ENCODE measurements around the gene HOTAIR. TPM values are rescaled to one million over a fixed set of nuclear protein-coding genes. Genes with fewer than 3 reads are reported as not detected.

Gene HOTAIR
- total RNA-seq, 1 donor from 2014 or later = not detected

DNA sequence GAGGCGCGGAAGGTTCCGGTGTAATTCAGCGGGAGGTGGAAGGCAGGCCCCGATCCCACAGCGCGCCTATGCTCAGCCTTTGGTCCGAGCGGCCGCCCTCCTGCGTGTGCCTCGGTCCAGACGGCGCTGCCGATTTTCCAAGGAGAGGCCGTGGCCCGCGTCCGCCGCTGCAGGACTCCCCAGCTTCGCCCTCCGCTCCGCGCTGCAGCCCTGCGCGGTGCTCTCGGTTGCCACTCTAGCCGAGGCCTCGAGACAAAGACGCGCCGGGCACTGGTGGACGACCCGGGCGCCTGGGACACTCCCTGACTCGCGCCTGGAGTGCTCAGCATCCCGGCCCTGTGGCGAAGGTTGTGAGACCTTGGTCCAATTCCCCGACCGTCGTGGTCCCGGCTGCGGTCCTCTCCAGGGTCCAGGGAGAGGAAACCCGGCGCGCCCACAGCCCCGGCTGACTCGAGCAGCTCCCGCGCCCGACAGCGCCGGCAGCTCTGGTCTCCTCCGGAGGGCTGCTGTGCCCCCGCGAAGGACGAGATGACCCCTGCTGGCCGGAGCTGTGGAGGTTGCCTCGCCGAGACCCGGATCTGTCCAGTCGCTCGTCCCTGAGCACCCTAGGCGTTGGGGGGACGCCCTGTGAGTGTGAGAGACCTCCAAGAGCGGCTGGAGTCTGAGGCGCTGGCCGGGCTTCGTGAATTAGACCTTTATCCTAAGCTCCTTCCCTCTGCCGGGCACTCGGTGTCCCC, 13.6 kb downstream of the HOTAIR start:
- no peak overlapping the region for H3K9ac ChIP-seq (ENCODE audit: low read length)
- FAIRE-seq (no peak), DNase-seq (ENCODE audit: low read depth) (no peak)
- no peaks in the 10 kb centered on the region for H3K4me1 Mint-ChIP-seq (ENCODE audit: low read depth, unreplicated experiment)
- H3K27me3 Mint-ChIP-seq (ENCODE audit: low read depth, unreplicated experiment) = peaks cover 89% of the 10 kb centered on the region
- H3K36me3 ChIP-seq (ENCODE audit: insufficient read depth, low read length) = no peaks in the 10 kb centered on the region
- no peak overlapping the region for H3K4me3 Mint-ChIP-seq (ENCODE audit: unreplicated experiment)
- no peak overlapping the region for H3K27ac Mint-ChIP-seq (ENCODE audit: unreplicated experiment)
- peaks cover 93% of the 10 kb centered on the region for H3K27me3 ChIP-seq (ENCODE audit: insufficient read depth, low read length)
- peaks cover 7% of the 10 kb centered on the region for H3K9me3 ChIP-seq (ENCODE audit: insufficient read depth, low read depth, low read length)
- H3K36me3 Mint-ChIP-seq (ENCODE audit: low read depth, unreplicated experiment) = no peaks in the 10 kb centered on the region
- H3K4me2 ChIP-seq (ENCODE audit: low read length) = no peak overlapping the region
- H3K79me2 ChIP-seq (ENCODE audit: insufficient read depth, low read length) = no peaks in the 10 kb centered on the region
- H3K4me3 ChIP-seq (ENCODE audit: insufficient read depth, low read depth, low read length) = no peak overlapping the region
- no peaks in the 10 kb centered on the region for H4K20me1 ChIP-seq (ENCODE audit: insufficient read depth, low read length)
- peak; percentile 94 for TF ChIP-seq EZH2 (IDR thresholded peaks at IDR 0.05; ENCODE audit: insufficient read depth, low read length)
- TF ChIP-seq, protein P1, sequence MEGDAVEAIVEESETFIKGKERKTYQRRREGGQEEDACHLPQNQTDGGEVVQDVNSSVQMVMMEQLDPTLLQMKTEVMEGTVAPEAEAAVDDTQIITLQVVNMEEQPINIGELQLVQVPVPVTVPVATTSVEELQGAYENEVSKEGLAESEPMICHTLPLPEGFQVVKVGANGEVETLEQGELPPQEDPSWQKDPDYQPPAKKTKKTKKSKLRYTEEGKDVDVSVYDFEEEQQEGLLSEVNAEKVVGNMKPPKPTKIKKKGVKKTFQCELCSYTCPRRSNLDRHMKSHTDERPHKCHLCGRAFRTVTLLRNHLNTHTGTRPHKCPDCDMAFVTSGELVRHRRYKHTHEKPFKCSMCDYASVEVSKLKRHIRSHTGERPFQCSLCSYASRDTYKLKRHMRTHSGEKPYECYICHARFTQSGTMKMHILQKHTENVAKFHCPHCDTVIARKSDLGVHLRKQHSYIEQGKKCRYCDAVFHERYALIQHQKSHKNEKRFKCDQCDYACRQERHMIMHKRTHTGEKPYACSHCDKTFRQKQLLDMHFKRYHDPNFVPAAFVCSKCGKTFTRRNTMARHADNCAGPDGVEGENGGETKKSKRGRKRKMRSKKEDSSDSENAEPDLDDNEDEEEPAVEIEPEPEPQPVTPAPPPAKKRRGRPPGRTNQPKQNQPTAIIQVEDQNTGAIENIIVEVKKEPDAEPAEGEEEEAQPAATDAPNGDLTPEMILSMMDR (IDR thresholded peaks at IDR 0.05; ENCODE audit: insufficient read depth, low read depth, low read length) = no peak
- no peak overlapping the region for H2AFZ ChIP-seq (ENCODE audit: low read depth, low read length)
- H3K4me1 ChIP-seq (ENCODE audit: insufficient read depth, low read length) = no peaks in the 10 kb centered on the region
- H3K9me3 Mint-ChIP-seq (ENCODE audit: unreplicated experiment) = peaks cover 28% of the 10 kb centered on the region
- H3K27ac ChIP-seq (ENCODE audit: low read depth, low read length) = no peak overlapping the region

DNA sequence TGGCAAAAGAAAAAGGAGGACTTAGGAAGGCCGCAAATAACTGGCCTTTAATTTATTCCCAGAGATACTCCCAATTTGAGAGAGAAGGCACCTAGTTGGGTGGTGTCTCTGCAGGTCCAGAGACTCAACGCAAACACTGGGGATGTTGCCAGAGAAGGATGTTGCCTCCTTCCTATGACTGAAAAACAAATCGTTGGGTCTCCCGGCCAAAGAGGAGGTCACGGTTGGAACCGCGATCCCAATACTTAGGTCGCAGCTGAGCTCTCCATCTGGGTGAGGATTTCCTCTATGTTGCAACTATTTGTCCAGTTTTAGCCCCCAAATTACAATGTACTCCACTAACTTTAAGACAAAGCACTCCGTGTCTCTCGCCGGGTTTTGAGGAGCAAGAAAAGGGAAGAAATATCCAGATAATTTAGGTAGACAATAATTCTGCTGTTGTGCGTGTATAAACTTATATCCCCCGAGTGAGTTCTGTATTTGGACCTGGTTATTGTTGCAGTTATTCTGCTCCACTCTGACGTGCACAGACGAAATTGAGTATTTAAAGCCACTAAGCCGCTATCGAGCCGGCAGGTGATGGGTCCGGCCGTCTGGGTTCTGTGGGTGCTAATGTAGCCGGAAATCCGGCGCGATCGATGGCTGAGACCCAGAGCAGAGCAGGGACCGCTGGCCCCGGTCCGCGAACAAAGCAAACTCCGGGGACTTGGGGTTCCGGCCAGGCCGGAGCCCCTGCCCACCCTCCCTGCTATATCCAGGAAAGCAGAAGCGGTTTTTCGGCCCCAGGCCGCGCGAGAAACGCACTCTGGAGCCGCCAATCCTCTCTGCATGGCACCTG, 14.3 kb downstream of the HOTAIR start:
- Histone ChIP-seq H3K79me2 (ENCODE audit: insufficient read depth, low read length) (no peaks in the 10 kb centered on the region), H2AFZ (ENCODE audit: low read depth, low read length) (no peak overlapping the region), H4K20me1 (ENCODE audit: insufficient read depth, low read length) (no peaks in the 10 kb centered on the region), H3K9me3 (ENCODE audit: insufficient read depth, low read depth, low read length) (peaks cover 7% of the 10 kb centered on the region), H3K4me2 (ENCODE audit: low read length) (no peak overlapping the region), H3K27ac (ENCODE audit: low read depth, low read length) (no peak overlapping the region), H3K4me1 (ENCODE audit: insufficient read depth, low read length) (no peaks in the 10 kb centered on the region), H3K4me3 (ENCODE audit: insufficient read depth, low read depth, low read length) (no peak overlapping the region), H3K36me3 (ENCODE audit: insufficient read depth, low read length) (no peaks in the 10 kb centered on the region), H3K27me3 (ENCODE audit: insufficient read depth, low read length) (peaks cover 93% of the 10 kb centered on the region), H3K9ac (ENCODE audit: low read length) (no peak overlapping the region)
- Mint-ChIP-seq H3K4me3 (ENCODE audit: unreplicated experiment) (no peak overlapping the region), H3K36me3 (ENCODE audit: low read depth, unreplicated experiment) (peaks cover 4% of the 10 kb centered on the region), H3K9me3 (ENCODE audit: unreplicated experiment) (peaks cover 31% of the 10 kb centered on the region), H3K27ac (ENCODE audit: unreplicated experiment) (no peak overlapping the region), H3K27me3 (ENCODE audit: low read depth, unreplicated experiment) (peaks cover 89% of the 10 kb centered on the region), H3K4me1 (ENCODE audit: low read depth, unreplicated experiment) (no peaks in the 10 kb centered on the region)
- TF ChIP-seq, protein P1 (IDR thresholded peaks at IDR 0.05; ENCODE audit: insufficient read depth, low read depth, low read length) = no peak
- TF ChIP-seq EZH2 (IDR thresholded peaks at IDR 0.05; ENCODE audit: insufficient read depth, low read length) = no peak
- DNase-seq (ENCODE audit: low read depth) (no peak), FAIRE-seq (no peak)

Data from astrocyte (in vitro differentiated cells and primary cell).